ENCODE measurements around the gene NRIP3. TPM values are rescaled to one million over a fixed set of nuclear protein-coding genes. Genes with fewer than 3 reads are reported as not detected.

NRIP3 gene
- total RNA-seq, 2 donors from 2014 or later: 0.95 to 1.2 TPM

GRCh38 chr11:9020916-9021315 lies 17.1 kb upstream of the NRIP3 start:
- no peak overlapping the region for H3K4me3 ChIP-seq (ENCODE audit: low read length)
- Mint-ChIP-seq H3K36me3 (ENCODE audit: low read depth) (no peaks in the 10 kb centered on the region), H3K27me3 (ENCODE audit: insufficient read depth) (peaks cover 3% of the 10 kb centered on the region), H3K9me3 (no peaks in the 10 kb centered on the region), H3K27ac (no peak overlapping the region), H3K4me1 (no peaks in the 10 kb centered on the region), H3K4me3 (no peak overlapping the region)
- no peaks in the 10 kb centered on the region for H3K9me3 ChIP-seq (ENCODE audit: control insufficient read depth, low read length)
- DNase-seq: no peak
- H3K27me3 ChIP-seq (ENCODE audit: control insufficient read depth, insufficient read depth, low read length, poor library complexity, severe bottlenecking): no peaks in the 10 kb centered on the region
- no peaks in the 10 kb centered on the region for H3K4me1 ChIP-seq (ENCODE audit: control insufficient read depth, insufficient read depth, low read length)
- no peak overlapping the region for H3K27ac ChIP-seq (ENCODE audit: low read depth, low read length)
- TF ChIP-seq CTCF (conservative IDR thresholded peaks at IDR 0.05): no peak
- H3K9ac ChIP-seq (ENCODE audit: extremely low read depth, low read length, poor library complexity, severe bottlenecking): no peak overlapping the region
- 89 to 93% methylated on average over 7 to 8 of the region's 8 CpGs for WGBS, 2 experiments (ENCODE audit: insufficient coverage in 1 of 2, insufficient read length in 1 of 2)
- H3K36me3 ChIP-seq (ENCODE audit: control insufficient read depth, insufficient read depth, low read length): no peaks in the 10 kb centered on the region

- no peak overlapping the region for H3K27ac ChIP-seq (ENCODE audit: low read depth, low read length)
- no peaks in the 10 kb centered on the region for H3K4me1 ChIP-seq (ENCODE audit: control insufficient read depth, insufficient read depth, low read length)
- no peak for DNase-seq
- no peaks in the 10 kb centered on the region for H3K9me3 Mint-ChIP-seq
- H3K36me3 ChIP-seq (ENCODE audit: control insufficient read depth, insufficient read depth, low read length): no peaks in the 10 kb centered on the region
- peaks cover 3% of the 10 kb centered on the region for H3K27me3 Mint-ChIP-seq (ENCODE audit: insufficient read depth)
- H3K4me3 Mint-ChIP-seq: no peak overlapping the region
- no peaks in the 10 kb centered on the region for H3K4me1 Mint-ChIP-seq
- no peaks in the 10 kb centered on the region for H3K27me3 ChIP-seq (ENCODE audit: control insufficient read depth, insufficient read depth, low read length, poor library complexity, severe bottlenecking)
- no peak overlapping the region for H3K4me3 ChIP-seq (ENCODE audit: low read length)
- 92 to 96% methylated on average over 4 to 6 of the region's 6 CpGs for WGBS, 2 experiments (ENCODE audit: insufficient coverage in 1 of 2, insufficient read length in 1 of 2)
- no peaks in the 10 kb centered on the region for H3K9me3 ChIP-seq (ENCODE audit: control insufficient read depth, low read length)
- no peak for TF ChIP-seq CTCF (conservative IDR thresholded peaks at IDR 0.05)
- no peak overlapping the region for H3K9ac ChIP-seq (ENCODE audit: extremely low read depth, low read length, poor library complexity, severe bottlenecking)
- no peaks in the 10 kb centered on the region for H3K36me3 Mint-ChIP-seq (ENCODE audit: low read depth)
- no peak overlapping the region for H3K27ac Mint-ChIP-seq
Observed at GRCh38 chr11:9019861-9020260, 16.1 kb upstream of the NRIP3 start.

GRCh38 chr11:9017773-9018172 lies 14.0 kb upstream of the NRIP3 start:
- no peak for DNase-seq
- Histone ChIP-seq H3K9ac (ENCODE audit: extremely low read depth, low read length, poor library complexity, severe bottlenecking) (no peak overlapping the region), H3K27me3 (ENCODE audit: control insufficient read depth, insufficient read depth, low read length, poor library complexity, severe bottlenecking) (no peaks in the 10 kb centered on the region), H3K4me1 (ENCODE audit: control insufficient read depth, insufficient read depth, low read length) (no peaks in the 10 kb centered on the region), H3K9me3 (ENCODE audit: control insufficient read depth, low read length) (no peaks in the 10 kb centered on the region), H3K27ac (ENCODE audit: low read depth, low read length) (no peak overlapping the region), H3K4me3 (ENCODE audit: low read length) (no peak overlapping the region), H3K36me3 (ENCODE audit: control insufficient read depth, insufficient read depth, low read length) (no peaks in the 10 kb centered on the region)
- Mint-ChIP-seq H3K4me1 (no peaks in the 10 kb centered on the region), H3K27me3 (ENCODE audit: insufficient read depth) (peaks cover 3% of the 10 kb centered on the region), H3K36me3 (ENCODE audit: low read depth) (no peaks in the 10 kb centered on the region), H3K9me3 (no peaks in the 10 kb centered on the region), H3K27ac (no peak overlapping the region), H3K4me3 (no peak overlapping the region)
- TF ChIP-seq CTCF (conservative IDR thresholded peaks at IDR 0.05): no peak
- WGBS, 2 experiments (ENCODE audit: insufficient coverage in 1 of 2, insufficient read length in 1 of 2): 90 to 91% methylated on average over 5 of the region's 5 CpGs
